GM12874 (cell line): Measurements from ENCODE around the gene PLXNA4.

Experiments used
- CTCF ChIP-seq: IDR thresholded peaks from 2 replicates; pipeline ENCODE4 v1.5.1; 2011; ENCODE audit warnings: low read depth, mild to moderate bottlenecking, control low read depth, low read length, moderate library complexity; ENCODE audit not compliant: insufficient read depth

Gene PLXNA4

GRCh38 chr7:132531562-132531961, 44.7 kb downstream of the PLXNA4 start:
- TF ChIP-seq CTCF: no peak

GRCh38 chr7:132528695-132529094, 47.6 kb downstream of the PLXNA4 start:
- TF ChIP-seq CTCF: no peak

- TF ChIP-seq CTCF: no peak
Observed at GRCh38 chr7:132527467-132528410, 48.5 kb downstream of the PLXNA4 start.

- no peak for TF ChIP-seq CTCF
Observed at GRCh38 chr7:132526111-132526740, 50.0 kb downstream of the PLXNA4 start.

GRCh38 chr7:132521423-132521822, 54.8 kb downstream of the PLXNA4 start:
- TF ChIP-seq CTCF: no peak

GRCh38 chr7:132520591-132521280, 55.5 kb downstream of the PLXNA4 start:
- TF ChIP-seq CTCF: no peak

- TF ChIP-seq CTCF: no peak
Observed at GRCh38 chr7:132519936-132520335, 56.3 kb downstream of the PLXNA4 start.
